ENCODE data around the gene GABPB2.

Gene GABPB2

DNA sequence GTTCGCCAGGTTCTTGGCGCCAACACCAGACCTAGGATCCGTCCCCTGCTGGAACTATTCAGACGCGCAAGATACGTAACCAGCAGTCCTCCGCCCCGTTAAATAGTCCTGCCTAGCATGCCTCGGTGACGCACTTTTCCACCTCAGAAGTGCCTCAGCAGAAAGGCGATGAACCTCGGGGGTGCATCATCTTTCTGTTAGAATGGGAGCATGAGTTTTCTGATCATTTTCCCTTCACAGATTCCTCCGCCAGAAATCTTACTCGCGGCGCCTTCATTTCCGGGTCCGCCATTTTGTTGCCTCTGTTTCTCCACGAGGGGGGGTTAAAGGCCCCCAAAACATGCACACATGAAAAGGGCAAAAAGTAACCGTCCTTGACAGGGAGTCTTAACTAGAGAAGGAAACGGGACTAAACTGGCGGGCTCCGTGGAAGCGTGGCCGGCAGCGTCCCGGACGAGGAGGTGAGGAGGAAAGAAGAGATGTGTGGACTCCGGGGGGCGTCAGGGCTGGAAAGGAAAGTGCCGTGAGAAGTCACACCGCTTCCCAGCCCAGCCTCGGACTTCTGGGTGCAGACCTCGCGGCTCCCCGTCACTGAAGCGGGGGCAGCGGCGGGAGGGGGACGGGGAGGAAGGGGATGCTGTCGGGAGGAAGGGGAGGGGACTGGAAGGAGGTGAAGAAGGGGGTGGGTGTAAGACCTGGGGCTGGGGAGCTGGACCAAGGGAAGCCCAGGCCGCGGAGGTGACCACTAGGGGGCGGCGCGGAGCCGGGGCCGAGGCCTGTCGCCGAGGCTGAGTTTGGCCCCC, at the start of gene GABPB2:
GABPB2 (plus strand) TSS at position 288 of the 803 bp plus-strand sequence. CDS start 17,429 bp downstream, outside the sequence.
- peak; percentile 96 to 97 for DNase-seq

DNA sequence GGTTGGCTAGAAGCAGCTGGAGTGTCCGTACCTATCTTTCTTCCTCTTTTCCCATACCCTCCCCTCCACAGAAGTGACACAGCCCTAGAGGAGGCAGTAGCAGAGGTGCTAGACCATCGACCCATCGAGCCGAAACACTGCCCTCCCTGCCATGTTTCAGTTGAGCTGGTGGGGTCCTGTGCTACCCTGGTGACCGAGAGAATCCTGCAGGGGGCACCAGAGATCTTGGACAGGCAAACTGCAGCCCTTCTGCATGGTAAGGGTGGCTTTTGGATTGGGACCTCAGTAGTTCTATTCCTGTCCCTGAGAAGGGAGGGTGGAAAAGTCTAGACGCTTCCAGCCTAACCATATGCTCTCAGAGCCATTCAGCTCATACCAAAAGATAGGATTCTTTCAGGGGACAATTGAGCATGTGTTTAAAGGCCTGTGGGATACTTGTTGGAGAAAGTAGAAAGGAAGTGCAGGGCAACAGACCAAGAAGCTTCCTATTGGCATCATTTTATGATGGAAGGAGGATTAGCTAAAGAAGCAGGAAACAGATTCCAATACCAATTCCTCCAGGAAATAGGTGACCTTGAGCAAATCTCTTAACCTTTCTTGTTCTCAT, 45.9 kb upstream of the GABPB2 start:
- peak; percentile 42 to 65 for DNase-seq

- no peak for DNase-seq
Measured at GRCh38 chr1:151026460-151026859, 44.1 kb upstream of the GABPB2 start.

- no peak for DNase-seq
Measured at GRCh38 chr1:151032164-151032563, 38.4 kb upstream of the GABPB2 start.

- DNase-seq: no peak
Measured at GRCh38 chr1:151035167-151035566, 35.4 kb upstream of the GABPB2 start.

- DNase-seq: no peak
Measured at GRCh38 chr1:151036356-151036755, 34.2 kb upstream of the GABPB2 start, which contains the start of gene BNIPL. Gene BNIPL (plus strand): TSS chr1:151036586. CDS start chr1:151036726, 140 bp downstream.

DNA sequence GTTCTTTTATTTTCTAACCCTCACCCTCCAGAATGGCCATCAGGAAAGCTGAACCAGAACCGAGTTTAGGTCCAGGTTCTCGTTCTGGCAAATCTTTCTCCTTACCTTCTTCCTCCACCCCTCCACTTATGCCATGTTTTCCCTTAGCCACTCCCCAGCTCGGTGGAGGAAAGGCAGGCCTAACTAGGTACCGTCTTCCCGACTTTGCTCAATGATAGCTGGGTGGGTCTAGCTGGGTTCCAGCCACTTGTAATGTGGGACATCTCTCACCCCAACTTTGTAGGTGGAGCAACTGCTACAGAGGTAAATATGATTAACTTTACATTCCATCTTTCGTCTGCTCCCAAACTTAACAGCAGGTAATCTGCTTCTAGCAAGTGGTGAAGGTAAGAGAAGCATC, 33.5 kb upstream of the GABPB2 start:
- no peak for DNase-seq

- DNase-seq: no peak
Measured at GRCh38 chr1:151039521-151039920, 31.0 kb upstream of the GABPB2 start.

DNA sequence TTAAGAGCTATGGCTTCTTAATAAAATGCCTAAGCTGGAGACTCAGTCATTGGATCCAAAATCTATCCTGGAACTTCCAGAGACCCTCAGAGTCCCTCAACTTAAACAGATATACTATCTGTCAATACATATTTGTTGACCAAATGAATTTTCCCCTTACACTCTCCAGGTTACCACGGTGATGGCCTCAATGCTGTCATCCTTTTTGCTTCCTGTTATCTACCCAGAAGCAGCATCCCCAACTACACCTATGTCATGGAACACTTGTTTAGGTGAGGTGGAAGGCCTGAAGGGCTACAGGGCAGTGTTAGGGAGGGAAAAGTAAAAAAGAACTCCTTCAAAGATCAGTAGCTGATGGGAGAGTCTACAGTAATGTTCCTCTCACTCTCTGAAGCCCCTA, 27.4 kb upstream of the GABPB2 start:
- no peak for DNase-seq

- peak; percentile 26 to 79 for DNase-seq
Measured at GRCh38 chr1:151047591-151047924, 23.0 kb upstream of the GABPB2 start, which contains the start of gene C1orf56. Gene C1orf56 (plus strand): TSS chr1:151047751. CDS start chr1:151047848, 97 bp downstream.

GRCh38 chr1:151047925-151048644, 22.5 kb upstream of the GABPB2 start:
- DNase-seq: peak; percentile 50 to 65

DNA sequence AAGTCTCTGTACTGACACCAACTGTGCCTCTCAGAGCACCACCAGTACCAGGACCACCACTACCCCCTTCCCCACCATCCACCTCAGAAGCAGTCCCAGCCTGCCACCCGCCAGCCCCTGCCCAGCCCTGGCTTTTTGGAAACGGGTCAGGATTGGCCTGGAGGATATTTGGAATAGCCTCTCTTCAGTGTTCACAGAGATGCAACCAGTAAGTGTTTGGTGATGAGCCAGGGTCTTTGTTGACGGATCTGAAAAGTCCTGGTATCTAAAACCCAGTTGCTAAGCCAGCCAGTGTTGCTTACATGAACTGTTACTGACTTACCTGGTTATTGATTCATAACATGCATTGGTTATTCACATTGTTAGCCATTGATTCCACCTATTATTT, 21.9 kb upstream of the GABPB2 start:
- no peak for DNase-seq

- no peak for DNase-seq
Measured at GRCh38 chr1:151049458-151049857, 21.1 kb upstream of the GABPB2 start.

- DNase-seq: no peak
Measured at GRCh38 chr1:151050051-151050688, 20.4 kb upstream of the GABPB2 start.

DNA sequence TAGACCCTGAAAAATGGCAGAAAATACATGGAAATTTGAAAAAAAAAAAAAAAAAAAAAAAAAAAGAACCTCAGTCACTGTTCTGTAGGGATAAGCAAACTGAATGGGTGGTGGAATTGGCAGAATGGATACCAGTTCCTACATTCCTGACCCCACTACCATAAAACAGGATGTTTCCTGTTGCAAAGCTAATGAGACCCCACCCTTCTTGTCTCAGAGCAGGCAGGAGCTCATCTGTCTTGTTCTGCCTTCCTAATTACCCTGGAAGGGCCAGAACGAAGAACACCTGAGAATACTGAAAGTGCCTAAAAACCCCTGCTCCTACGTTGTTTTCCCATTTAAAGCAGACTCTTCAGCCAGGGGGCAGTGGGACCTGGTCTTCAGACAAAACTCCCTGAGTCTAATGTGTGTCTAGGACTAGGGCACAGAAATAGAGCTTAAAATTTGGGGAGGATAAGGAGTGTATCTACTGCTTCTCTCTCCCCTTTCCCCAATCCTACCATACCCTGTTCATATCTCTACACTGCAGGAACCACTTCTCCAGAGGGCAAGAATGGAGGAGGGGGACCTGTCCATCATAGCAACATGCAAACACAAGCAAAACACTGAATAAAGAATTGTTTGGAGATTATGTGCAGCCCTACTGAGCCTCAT, 19.1 kb upstream of the GABPB2 start:
- no peak for DNase-seq

DNA sequence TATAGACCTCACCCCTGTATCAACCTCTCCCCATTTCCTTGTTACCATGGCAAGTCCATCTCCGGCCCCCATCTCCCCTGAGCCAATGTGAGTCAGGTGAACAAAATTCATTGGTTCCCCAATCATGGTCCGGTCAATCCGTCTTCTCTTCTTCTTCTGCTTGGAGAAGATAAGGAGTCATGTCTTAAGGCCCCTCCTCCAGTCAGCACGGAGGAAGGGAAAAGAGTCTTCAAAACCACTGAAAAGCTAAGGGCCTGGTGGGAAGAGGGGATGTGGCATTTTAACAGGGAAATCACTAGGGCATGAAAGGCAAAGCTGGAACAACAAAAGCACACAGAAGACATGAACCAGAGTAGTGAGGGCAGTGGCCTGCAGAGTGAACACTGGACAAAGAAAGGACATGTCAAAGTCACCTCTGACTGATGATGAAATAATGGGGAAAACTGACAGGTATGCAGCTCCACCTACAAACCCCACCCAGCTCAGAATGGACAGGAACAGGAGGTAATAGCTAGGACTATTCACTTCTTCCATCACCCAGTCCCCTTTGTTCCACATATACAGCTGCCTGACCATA, 15.5 kb upstream of the GABPB2 start:
- no peak for DNase-seq

DNA sequence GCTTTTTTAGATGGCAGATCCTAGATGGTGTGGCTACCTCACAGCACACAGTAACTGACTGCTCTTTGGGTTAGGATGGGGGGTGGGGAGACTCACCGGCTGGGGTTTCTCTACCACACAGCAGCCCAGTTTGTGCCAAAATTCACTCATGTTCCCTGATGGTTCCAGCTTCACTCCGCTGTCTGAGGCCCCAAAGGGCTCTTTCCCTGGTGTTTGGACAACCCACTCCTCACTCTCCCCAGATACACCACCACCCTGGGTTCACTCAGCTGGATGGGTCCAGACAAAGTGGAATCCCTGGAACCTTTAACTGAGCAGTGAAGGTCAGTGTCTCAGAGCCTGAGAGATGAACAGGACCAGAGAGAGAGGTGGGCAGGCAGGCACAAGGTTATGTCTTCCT, 15.0 kb upstream of the GABPB2 start:
- no peak for DNase-seq

DNA sequence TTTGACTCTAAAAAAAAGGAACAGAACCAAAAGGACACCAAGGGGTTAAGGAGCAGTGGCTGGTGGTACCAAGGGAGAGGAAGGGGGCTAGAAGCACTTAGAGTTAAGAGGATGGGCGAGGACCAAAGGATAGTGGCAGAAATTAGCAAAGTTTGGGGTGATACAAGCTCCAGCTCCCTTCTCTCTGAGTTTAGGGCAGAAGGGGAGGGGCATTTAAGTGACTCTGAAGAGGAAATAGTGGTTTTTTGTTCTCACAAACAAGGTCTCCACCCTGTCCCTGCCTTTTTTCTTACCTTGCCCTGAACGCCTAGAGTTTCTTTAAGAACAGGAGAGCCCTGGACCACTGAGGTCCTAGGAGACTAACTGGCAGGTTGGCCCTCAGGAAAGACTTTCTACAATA, 14.4 kb upstream of the GABPB2 start:
- no peak for DNase-seq

DNA sequence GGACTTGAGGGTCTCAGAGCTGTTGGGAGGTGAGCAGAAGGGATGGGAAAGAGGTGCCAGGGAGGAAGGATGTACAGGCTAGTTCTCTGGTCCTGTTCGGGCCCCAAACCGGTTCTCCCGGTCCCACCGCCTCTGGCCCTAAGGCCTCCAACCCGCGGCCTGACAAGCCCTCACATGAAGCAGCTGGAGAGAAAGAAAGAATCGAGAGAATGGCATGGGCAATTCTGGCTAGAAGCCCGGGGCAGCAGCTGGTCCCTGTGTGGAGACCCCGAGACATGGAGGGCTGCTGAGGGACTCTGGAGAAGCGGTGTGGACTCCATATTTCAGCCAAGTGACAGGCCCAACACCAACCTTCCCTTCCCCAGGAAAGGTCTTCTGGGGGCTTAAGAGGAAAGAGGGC, 11.9 kb upstream of the GABPB2 start:
- peak in 1 of 2 experiments; percentile 58 for DNase-seq

DNA sequence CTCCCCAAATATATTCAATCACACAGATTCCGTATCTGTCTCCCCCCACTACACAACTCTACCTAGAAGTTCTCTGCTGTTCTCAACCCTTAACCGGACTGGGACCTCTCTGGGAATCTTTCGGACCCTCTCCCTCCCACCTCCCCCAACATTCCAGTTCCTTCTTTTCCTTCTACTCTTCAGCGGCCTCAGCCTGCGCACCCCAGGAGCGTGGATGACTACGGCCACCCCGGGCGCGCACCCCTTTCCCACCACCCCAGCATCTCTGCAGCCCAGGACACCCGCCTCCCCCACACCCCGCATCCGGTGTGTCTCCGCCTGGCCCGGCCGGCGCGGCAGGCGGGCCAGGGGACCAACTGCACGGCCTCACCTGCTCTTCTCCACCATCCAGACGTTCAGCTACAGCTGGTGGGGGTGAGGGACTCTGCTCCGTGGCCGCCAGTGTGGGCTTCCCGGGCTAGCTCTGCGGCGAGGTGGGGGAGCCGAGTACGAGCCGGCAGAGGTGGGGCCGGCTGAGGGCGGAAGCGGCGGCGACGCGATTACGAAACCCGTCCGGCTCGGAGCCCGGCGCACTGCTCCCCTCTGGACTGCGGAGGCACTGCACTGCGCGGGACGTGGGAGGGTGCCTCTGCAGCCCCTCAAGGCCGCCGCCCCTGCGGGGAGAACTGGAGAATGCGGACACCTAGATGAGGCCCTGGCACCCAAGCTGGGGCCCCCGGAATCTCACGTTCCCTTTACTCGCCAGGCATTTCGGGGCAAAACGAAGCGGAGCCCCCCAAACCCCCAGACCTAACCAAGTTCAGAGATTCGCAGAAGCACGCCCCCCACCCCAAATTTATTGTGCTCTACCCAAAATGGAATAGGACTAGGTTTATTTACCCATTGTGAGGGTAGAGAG, 11.2 kb upstream of the GABPB2 start, which contains the start of gene CDC42SE1:
CDC42SE1 (minus strand) TSS at position 514 of the 898 bp plus-strand sequence. CDS start 3,892 bp downstream, outside the sequence.
- DNase-seq: peak; percentile 61 to 86
